ENCODE data around the gene ANO4.

GRCh38 chr12:100851637-100852036 lies 57.1 kb downstream of the ANO4 start:
- TF ChIP-seq CTCF (conservative IDR thresholded peaks at IDR 0.05) (no peak), ZFX (IDR thresholded peaks at IDR 0.05) (no peak)
